Stimulated activated CD8-positive, alpha-beta memory T cell treated with anti-CD3 and anti-CD28 coated beads, Interleukin-4, amount 100 ng/mL, for 1 hour (primary cell): Measurements from ENCODE around the gene LRRC63.
"Not testable (repeated sequence)": the region's sequence is repeated elsewhere in the genome, so short reads cannot be mapped to it uniquely, and the experiment has no call there.

Experiments used
- DNase-seq, 2 donors: peaks; one replicate each; pipeline ENCODE4 v3.0.0-alpha.2; 2020; ENCODE audit warnings: low read depth in 2 of 2, low spot score in 1 of 2

The LRRC63 gene, protein sequence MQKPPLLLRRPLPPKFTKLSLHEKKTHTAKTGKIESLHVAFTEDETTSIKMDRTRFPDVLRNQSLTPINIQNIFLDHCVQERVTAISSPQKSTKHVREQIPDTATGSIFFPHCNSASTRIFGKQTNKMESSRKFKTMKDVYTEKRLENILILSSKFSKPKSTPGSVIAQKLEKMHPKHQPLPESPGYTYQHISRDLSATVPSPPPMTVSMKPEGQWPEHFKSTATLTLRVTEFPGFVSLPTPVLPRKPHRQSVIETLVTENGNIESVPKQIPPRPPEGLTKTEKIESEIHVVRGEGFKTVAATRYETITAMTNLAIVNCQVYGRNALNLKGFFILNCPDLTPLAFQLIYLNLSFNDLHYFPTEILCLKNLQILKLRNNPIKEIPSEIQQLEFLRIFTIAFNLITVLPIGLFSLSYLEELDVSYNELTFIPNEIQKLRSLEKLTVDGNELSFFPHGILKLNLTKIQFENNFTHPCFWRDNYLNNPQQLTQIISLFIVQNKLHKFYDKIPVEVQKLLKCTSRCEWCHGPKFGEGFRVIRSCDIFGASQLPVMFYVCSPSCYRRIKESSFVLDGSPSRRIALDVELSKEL

GRCh38 chr13:46211483-46212351, at the start of gene LRRC63:
LRRC63 (plus strand) TSS chr13:46211928; CDS start chr13:46213035, 1,107 bp downstream.
- peak; percentile 60 to 73 for DNase-seq

DNA sequence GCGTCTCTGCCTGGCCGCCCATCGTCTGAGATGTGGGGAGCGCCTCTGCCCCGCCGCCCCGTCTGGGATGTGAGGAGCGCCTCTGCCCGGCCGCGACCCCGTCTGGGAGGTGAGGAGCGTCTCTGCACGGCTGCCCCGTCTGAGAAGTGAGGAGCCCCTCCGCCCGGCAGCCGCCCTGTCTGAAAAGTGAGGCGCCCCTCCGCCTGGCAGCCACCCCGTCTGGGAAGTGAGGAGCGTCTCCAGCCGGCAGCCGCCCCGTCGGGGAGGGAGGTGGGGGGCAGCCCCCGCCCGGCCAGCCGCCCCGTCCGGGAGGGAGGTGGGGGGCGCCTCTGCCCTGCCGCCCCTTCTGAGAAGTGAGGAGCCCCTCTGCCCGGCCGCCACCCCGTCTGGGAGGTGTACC, 49.0 kb upstream of the LRRC63 start:
- DNase-seq: not testable (repeated sequence)

GRCh38 chr13:46164661-46165060, 47.1 kb upstream of the LRRC63 start:
- DNase-seq: no peak

- no peak for DNase-seq
Measured at GRCh38 chr13:46165485-46166223, 46.1 kb upstream of the LRRC63 start.

DNA sequence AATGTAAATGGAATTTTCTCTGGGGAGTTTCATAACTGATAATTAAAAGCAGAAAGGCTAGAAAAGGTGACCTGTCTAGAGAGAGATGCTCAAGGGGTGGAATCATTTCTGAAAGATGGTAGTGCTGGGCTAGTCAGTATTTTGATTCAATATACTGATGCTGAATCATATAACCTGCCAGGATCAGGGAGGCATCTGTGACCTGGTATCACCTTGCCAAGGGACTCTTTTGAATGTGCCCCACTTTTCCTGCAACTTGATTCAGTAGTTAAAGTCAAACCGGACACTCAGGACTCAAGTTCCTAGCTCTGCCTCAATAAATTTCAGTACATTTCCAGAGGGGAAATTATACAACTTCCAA, 45.5 kb upstream of the LRRC63 start:
- DNase-seq: no peak

DNA sequence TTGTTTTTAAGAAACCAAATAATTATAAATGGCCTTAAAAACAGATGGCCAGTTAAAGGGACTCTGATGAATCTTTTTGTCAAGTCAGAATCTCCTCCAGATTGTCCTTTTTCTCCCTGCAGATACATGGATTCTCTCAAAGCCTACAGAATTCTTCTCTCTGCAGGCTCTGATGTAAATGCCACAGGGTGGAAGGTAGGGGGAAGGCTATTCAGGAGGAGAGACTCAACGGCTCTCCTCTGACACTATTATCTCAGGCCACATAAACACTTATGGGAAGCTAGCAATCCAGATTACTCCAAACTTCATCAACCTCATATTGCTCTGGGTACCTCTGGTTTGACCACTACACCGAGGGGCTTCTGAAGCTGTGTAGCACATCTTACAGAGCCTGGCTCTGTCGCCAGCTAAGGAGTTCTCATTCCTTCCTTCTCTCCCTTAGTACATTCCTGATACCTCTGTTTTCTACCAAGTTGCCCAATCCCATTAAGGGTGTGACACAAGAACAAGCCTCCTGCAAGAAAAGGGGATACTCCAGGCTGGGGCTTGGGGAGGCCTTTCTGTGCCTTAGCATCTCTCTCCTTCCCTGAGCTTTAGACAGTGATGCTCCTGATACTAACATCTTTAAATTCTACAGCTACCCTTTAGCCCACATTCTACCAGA, 44.6 kb upstream of the LRRC63 start:
- no peak for DNase-seq

DNA sequence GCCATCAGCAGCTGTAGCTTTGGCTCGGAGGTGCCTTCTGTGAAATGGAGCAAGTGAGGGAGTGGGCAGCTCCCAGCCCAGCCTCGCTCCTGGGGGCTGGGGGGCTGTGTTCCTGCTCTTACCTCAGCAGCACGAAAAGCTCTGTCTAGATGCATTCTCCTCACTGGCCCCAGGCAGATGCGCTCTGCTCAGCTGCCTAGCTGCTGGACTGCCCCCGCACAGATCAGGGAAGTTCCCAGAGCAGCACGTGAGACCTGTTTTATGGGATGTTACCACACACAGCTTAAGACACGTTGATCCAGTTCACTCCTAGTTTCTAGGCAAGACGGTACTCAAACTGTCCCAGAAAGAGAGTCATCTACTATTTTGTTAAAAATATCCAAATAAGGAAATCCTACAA, 43.4 kb upstream of the LRRC63 start:
- DNase-seq: no peak

GRCh38 chr13:46168783-46169182, 42.9 kb upstream of the LRRC63 start:
- DNase-seq: no peak

GRCh38 chr13:46169758-46170157, 42.0 kb upstream of the LRRC63 start:
- DNase-seq: no peak

GRCh38 chr13:46170268-46170667, 41.5 kb upstream of the LRRC63 start:
- no peak for DNase-seq

- no peak for DNase-seq
Measured at GRCh38 chr13:46170687-46171086, 41.0 kb upstream of the LRRC63 start.

DNA sequence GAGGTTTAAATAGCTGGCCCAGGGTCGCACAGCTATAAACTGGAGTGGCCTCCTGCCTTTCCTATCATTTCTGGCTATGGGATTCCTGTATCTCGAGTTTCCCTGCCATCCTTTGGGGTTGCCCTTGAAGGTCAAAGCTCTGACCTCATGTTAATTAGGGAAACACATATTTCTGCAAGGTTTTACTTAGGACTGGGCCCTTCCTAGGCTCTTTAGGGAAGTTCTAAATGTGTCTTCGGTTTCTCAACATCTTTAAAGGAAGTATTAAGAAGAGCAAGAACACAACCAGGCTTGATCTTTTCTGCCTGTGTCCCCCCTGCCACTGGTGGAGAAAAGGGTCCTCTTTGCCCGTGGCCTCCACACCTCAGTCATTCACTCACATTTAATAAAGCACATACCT, 40.5 kb upstream of the LRRC63 start:
- no peak for DNase-seq

DNA sequence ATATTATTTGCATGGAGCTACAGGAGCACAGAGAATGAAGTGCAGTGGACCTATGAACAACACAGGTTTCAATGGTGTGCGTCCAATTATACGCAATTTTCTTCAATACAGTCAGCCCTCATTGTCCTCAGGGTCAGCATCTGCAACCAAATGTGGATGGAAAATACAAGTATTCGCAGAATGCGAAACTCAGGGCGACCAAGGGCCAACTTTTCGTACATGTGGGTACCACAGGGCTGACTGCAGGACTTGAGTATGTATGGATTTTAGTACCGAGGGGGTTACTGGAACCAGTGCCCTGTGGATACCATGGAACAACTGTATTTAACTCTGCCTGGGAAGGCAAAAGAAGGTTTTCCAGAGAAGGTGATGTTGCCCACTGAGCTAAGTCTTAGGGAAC, 40.0 kb upstream of the LRRC63 start:
- DNase-seq: no peak

- no peak for DNase-seq
Measured at GRCh38 chr13:46172531-46172991, 39.2 kb upstream of the LRRC63 start.

- no peak for DNase-seq
Measured at GRCh38 chr13:46173656-46174055, 38.1 kb upstream of the LRRC63 start.

- no peak for DNase-seq
Measured at GRCh38 chr13:46176756-46177155, 35.0 kb upstream of the LRRC63 start.

GRCh38 chr13:46178143-46178542, 33.6 kb upstream of the LRRC63 start:
- no peak for DNase-seq

- DNase-seq: no peak
Measured at GRCh38 chr13:46178821-46179220, 32.9 kb upstream of the LRRC63 start.

DNA sequence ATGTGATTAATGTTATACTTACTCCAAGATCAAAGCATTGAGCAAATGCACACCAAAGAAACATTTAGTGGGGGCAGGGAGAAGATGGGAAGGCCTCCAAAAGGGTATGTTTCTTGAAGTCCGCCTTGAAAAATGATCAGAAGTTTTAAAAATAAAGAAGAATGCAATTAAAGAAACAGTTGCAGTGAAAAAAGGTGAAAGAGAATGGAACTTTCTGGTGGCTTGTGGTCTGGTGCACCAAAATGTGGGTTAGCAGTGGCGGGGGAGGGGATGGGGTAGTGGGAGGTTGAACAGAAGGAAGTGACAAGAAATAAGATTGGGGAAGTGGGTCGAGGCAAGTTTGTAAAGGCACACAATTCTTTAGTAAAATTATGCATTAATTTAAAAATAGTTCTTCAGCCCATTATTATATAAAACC, 32.2 kb upstream of the LRRC63 start:
- DNase-seq: peak; percentile 58 to 68

DNA sequence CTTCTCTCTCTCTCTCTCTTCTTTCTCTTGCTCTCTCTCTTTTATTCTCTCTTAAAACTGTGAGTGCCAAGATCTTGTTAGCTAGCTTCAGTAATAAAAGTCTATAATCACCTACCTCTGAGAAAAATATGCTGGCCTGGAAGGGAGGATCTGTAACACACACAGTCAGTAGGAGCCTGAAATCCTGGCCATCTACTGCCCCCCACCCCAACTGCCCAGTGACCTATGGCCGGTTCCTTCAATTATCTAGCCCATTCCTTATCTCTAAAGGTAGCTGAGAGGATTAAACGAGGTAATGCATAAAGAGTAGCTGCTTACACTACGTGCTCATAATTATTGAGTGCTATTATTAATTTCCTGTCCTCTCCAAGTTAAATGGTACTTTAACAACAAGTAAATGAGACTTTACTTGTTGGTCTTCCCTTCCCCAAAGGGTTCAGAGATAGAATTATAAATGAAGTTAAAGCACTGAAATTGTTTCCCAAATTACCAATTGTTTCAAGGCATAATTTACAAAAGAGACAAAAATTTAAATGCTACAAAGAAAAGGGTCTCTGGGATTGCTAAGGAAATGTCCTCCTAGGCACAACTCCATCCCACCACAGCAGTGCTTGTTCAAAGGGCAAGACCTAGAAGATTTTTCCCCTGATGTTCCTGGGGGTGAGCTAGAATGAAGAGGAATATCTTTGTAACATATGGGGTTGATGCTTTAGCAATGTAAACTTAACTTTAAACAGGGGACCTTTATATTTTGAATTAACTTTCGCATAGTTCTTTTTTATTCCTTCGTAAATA, 31.6 kb upstream of the LRRC63 start:
- DNase-seq: no peak
